ENCODE data around the gene DHTKD1. TPM values are rescaled to one million over a fixed set of nuclear protein-coding genes. Genes with fewer than 3 reads are reported as not detected.

Gene DHTKD1
- total RNA-seq, 1 experiment from 2014 or later, result 20.6 TPM

- TF ChIP-seq REST (IDR thresholded peaks at IDR 0.05; ENCODE audit: low read depth) (no peak), CBX3 (IDR thresholded peaks at IDR 0.05; ENCODE audit: low read depth) (no peak)
These were observed 30.2 kb downstream of the DHTKD1 start (continued) for GRCh38 chr10:12098966-12099365.

GRCh38 chr10:12103802-12104201 is 35.0 kb downstream of the DHTKD1 start:
- Histone ChIP-seq H3K79me2 (ENCODE audit: insufficient read depth, low read length) (no peaks in the 10 kb centered on the region), H3K9ac (ENCODE audit: low read length) (no peak overlapping the region), H4K20me1 (ENCODE audit: insufficient read depth) (no peaks in the 10 kb centered on the region), H3K4me2 (ENCODE audit: low read length) (no peak overlapping the region), H3K27me3 (ENCODE audit: insufficient read depth, low read length) (no peaks in the 10 kb centered on the region), H3K9me3 (ENCODE audit: control insufficient read depth in 1 of 2, insufficient read depth in 1 of 2, low read depth in 1 of 2, low read length in 2 of 2) (no peaks in the 10 kb centered on the region), H3K27ac (ENCODE audit: low read depth, low read length) (no peak overlapping the region), H3K9me2 (ENCODE audit: insufficient read depth) (no peaks in the 10 kb centered on the region), H3K36me3 (ENCODE audit: control insufficient read depth in 1 of 2, insufficient read depth in 2 of 2, low read length in 2 of 2) (peaks cover 0 to 7% of the 10 kb centered on the region in 2 experiments; a peak in 3 of 4 replicates), H3K4me1 (ENCODE audit: control insufficient read depth in 1 of 2, insufficient read depth in 2 of 2, low read length in 2 of 2) (no peaks in the 10 kb centered on the region), H2AFZ (ENCODE audit: low read depth, low read length, poor library complexity, severe bottlenecking) (no peak overlapping the region), H3K4me3 (replicated peaks in 1 of 2; ENCODE audit: low read depth in 1 of 2, low read length in 2 of 2) (no peak overlapping the region)
- CTCF ChIA-PET, result no interaction called here
- ATAC-seq (no peak), DNase-seq (ENCODE audit: low read depth, low spot score) (no peak)
- no TSS peak for BruUV-seq (replicated peaks)
- intact Hi-C loops (cut with micrococcal nuclease), result no loop called here
- POLR2A ChIA-PET, result no interaction called here
- RAD21 ChIA-PET (ENCODE audit: low non-redundant PET in 1 of 2, low total read pairs in 2 of 2, uncharacterized antibody in 2 of 2, unreplicated experiment in 2 of 2), result no interaction called here
- TF ChIP-seq ZNF274 (IDR thresholded peaks at IDR 0.05; ENCODE audit: low read depth, low read length) (no peak), JUND (IDR thresholded peaks at IDR 0.05) (no peak), ZFX (IDR thresholded peaks at IDR 0.05) (no peak), CTCF (IDR thresholded peaks at IDR 0.05 in 2 of 3, conservative IDR thresholded peaks at IDR 0.05 in 1 of 3; ENCODE audit: borderline replicate concordance in 1 of 3, insufficient read depth in 1 of 3, low read depth in 2 of 3, low read length in 2 of 3) (no peak), SRF (IDR thresholded peaks at IDR 0.05; ENCODE audit: low read depth) (no peak), SP1 (IDR thresholded peaks at IDR 0.05; ENCODE audit: low read depth) (no peak), RAD21 (IDR thresholded peaks at IDR 0.05; ENCODE audit: low read depth) (no peak), EZH2phosphoT487 (IDR thresholded peaks at IDR 0.05; ENCODE audit: borderline replicate concordance) (no peak), CEBPB (IDR thresholded peaks at IDR 0.05; ENCODE audit: low read depth) (no peak), EZH2 (IDR thresholded peaks at IDR 0.05) (no peak), ATF3 (IDR thresholded peaks at IDR 0.05) (no peak), REST (IDR thresholded peaks at IDR 0.05; ENCODE audit: low read depth) (no peak), TCF7L2 (IDR thresholded peaks at IDR 0.05; ENCODE audit: borderline replicate concordance, extremely low read depth, insufficient read depth, insufficient read length) (no peak), CBX3 (IDR thresholded peaks at IDR 0.05; ENCODE audit: low read depth) (no peak), SIN3A (IDR thresholded peaks at IDR 0.05; ENCODE audit: low read depth) (no peak), POLR2A (IDR thresholded peaks at IDR 0.05; ENCODE audit: borderline replicate concordance, extremely low read depth, insufficient read depth, insufficient read length) (no peak), POLR2AphosphoS5 (IDR thresholded peaks at IDR 0.05; ENCODE audit: low read depth, low read length) (no peak), EGR1 (IDR thresholded peaks at IDR 0.05; ENCODE audit: low read depth) (no peak), ELF1 (IDR thresholded peaks at IDR 0.05; ENCODE audit: borderline replicate concordance, low read depth) (no peak)

All from HCT116 (cell line).